ENCODE measurements around the gene ELMOD3. TPM values are rescaled to one million over a fixed set of nuclear protein-coding genes. Genes with fewer than 3 reads are reported as not detected.

The ELMOD3 gene
- total RNA-seq, 1 donor from 2014 or later: 18.0 TPM

DNA sequence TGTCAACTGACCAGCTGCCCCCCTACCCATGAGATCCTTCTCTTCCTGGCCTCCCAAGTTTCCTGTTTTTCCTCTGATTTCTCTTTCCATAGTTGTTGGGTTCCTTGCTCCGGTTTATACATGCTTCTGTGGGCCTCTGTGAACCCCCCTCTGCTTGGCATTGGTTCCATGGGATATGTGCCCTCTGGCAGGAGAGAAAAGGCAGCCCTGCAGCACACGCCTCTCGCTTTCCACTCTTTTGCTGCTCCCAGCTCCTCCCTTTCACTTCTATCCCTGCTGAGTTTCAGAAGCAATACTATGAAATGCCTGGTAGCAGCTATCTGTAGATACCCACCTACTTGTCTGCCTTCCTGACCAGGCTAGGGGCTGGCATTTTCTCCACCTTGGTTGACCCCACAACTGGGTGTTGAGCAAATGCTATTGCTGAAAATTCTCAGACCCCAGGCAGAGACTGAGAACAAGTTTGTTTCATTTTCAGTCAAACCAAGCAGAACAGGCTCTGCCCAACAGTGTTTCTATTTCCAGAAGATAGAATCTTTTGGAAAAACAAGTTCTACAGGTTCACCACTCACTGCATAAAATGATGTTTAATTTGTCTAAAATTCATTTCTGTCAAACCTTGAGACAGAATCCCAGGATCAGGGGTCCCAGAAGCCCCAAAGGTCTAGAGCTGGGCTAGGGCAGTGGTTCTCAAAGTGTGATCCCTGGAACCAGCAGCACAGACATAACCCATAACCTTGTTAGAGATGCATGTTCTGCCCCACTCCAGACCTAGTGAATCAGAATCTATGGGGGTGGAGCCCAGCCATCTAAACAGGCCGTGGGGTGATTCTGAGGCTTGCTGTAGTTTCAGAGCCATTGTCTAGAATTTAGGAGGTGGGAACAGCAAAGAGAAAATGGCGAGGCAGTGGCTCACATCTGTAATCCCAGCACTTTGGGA lies 42.2 kb downstream of the ELMOD3 start:
- H3K4me1 Mint-ChIP-seq (ENCODE audit: low read depth, unreplicated experiment): no peaks in the 10 kb centered on the region
- H3K27ac Mint-ChIP-seq (ENCODE audit: unreplicated experiment): no peak overlapping the region
- peaks cover 5% of the 10 kb centered on the region for H3K27me3 Mint-ChIP-seq (ENCODE audit: unreplicated experiment)
- no peak overlapping the region for H3K4me3 Mint-ChIP-seq (ENCODE audit: unreplicated experiment)
- H3K36me3 Mint-ChIP-seq (ENCODE audit: unreplicated experiment): peaks cover 6% of the 10 kb centered on the region
- no peak for DNase-seq
- TF ChIP-seq, protein P1, sequence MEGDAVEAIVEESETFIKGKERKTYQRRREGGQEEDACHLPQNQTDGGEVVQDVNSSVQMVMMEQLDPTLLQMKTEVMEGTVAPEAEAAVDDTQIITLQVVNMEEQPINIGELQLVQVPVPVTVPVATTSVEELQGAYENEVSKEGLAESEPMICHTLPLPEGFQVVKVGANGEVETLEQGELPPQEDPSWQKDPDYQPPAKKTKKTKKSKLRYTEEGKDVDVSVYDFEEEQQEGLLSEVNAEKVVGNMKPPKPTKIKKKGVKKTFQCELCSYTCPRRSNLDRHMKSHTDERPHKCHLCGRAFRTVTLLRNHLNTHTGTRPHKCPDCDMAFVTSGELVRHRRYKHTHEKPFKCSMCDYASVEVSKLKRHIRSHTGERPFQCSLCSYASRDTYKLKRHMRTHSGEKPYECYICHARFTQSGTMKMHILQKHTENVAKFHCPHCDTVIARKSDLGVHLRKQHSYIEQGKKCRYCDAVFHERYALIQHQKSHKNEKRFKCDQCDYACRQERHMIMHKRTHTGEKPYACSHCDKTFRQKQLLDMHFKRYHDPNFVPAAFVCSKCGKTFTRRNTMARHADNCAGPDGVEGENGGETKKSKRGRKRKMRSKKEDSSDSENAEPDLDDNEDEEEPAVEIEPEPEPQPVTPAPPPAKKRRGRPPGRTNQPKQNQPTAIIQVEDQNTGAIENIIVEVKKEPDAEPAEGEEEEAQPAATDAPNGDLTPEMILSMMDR (IDR thresholded peaks at IDR 0.05; ENCODE audit: partially characterized antibody, unreplicated experiment): no peak
- peaks cover 1% of the 10 kb centered on the region for H3K9me3 Mint-ChIP-seq (ENCODE audit: unreplicated experiment)

DNA sequence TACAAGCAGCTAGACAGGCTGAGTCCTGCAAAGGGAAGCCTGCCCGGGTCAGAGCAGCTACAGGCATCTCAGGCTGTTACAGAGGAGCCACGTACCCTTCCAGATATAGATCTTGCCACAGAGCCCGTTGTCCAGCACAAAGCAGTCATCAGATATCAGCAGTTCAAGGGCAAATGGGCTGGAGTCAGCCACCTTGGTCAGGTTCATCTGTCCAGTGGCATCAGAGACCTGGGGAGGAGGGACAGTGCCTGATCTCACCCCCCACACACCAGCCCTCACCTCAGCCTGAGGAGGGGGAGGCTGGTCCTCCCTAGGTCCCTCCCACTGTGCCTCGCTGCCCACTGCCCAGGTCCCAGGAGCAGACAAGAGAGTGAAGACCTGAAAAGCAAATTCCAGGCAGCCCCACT lies 43.4 kb downstream of the ELMOD3 start:
- H3K4me3 Mint-ChIP-seq (ENCODE audit: unreplicated experiment): no peak overlapping the region
- peaks cover 5% of the 10 kb centered on the region for H3K27me3 Mint-ChIP-seq (ENCODE audit: unreplicated experiment)
- peaks cover 1% of the 10 kb centered on the region for H3K9me3 Mint-ChIP-seq (ENCODE audit: unreplicated experiment)
- H3K27ac Mint-ChIP-seq (ENCODE audit: unreplicated experiment): no peak overlapping the region
- peaks cover 6% of the 10 kb centered on the region for H3K36me3 Mint-ChIP-seq (ENCODE audit: unreplicated experiment)
- DNase-seq: no peak
- no peaks in the 10 kb centered on the region for H3K4me1 Mint-ChIP-seq (ENCODE audit: low read depth, unreplicated experiment)
- TF ChIP-seq, protein P1 (IDR thresholded peaks at IDR 0.05; ENCODE audit: partially characterized antibody, unreplicated experiment): no peak

DNA sequence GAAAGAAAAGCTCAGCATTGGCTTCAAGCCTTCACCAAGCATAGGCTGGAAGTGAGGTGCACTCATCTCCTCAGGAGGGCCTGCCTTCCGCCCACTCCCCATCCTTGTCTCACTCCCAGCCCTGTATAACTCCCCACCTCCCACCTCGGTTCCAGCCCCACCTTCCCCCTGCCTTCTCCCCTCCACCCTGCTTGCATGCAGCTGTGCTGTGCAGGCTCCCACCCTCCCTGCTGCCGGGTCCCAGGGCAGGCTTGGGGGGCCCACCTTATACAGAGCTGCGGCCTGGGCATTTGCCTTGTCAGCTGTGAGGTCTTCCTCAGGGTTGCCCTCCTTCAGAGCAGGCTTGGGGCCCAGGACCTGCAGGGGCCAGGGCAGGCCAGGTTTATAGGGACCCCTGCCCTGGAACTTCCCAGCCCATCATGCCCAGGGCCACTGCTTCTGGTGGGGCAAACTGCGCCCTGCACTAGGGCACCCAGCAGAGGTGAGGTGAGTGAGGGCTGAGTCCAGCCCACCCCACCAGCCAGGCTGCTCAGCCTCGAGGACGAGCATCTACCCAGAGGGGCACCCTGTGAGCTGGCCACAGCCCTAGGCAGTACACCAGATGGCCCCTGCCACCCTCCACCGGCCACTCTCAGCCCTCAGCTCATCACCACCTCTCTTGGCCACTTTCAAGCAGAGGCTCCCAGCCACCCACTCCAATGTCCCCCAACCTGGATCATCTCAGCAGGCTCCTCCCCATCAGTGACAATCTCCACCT lies 44.0 kb downstream of the ELMOD3 start:
- peaks cover 1% of the 10 kb centered on the region for H3K9me3 Mint-ChIP-seq (ENCODE audit: unreplicated experiment)
- no peaks in the 10 kb centered on the region for H3K4me1 Mint-ChIP-seq (ENCODE audit: low read depth, unreplicated experiment)
- H3K27ac Mint-ChIP-seq (ENCODE audit: unreplicated experiment): no peak overlapping the region
- peaks cover 5% of the 10 kb centered on the region for H3K27me3 Mint-ChIP-seq (ENCODE audit: unreplicated experiment)
- TF ChIP-seq, protein P1 (IDR thresholded peaks at IDR 0.05; ENCODE audit: partially characterized antibody, unreplicated experiment): no peak
- peaks cover 11% of the 10 kb centered on the region for H3K36me3 Mint-ChIP-seq (ENCODE audit: unreplicated experiment)
- no peak overlapping the region for H3K4me3 Mint-ChIP-seq (ENCODE audit: unreplicated experiment)
- DNase-seq: no peak

DNA sequence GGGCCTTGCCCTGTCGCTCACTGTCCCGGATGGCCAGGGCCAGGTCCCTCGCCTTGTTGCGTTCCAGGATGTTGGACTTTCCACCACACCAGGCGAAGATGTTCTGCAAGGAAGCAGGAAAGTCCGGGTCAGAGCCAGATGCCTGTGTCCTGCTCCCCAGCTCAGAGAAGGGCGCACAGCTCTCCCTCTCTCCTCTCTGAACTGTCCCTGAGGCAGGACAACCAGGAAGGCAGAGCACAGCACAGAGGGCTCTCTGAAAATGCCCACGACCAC lies 44.5 kb downstream of the ELMOD3 start:
- H3K27me3 Mint-ChIP-seq (ENCODE audit: unreplicated experiment): peaks cover 5% of the 10 kb centered on the region
- no peak overlapping the region for H3K27ac Mint-ChIP-seq (ENCODE audit: unreplicated experiment)
- no peaks in the 10 kb centered on the region for H3K4me1 Mint-ChIP-seq (ENCODE audit: low read depth, unreplicated experiment)
- peaks cover 11% of the 10 kb centered on the region for H3K36me3 Mint-ChIP-seq (ENCODE audit: unreplicated experiment)
- no peak overlapping the region for H3K4me3 Mint-ChIP-seq (ENCODE audit: unreplicated experiment)
- H3K9me3 Mint-ChIP-seq (ENCODE audit: unreplicated experiment): peaks cover 1% of the 10 kb centered on the region
- DNase-seq: no peak
- TF ChIP-seq, protein P1 (IDR thresholded peaks at IDR 0.05; ENCODE audit: partially characterized antibody, unreplicated experiment): no peak

DNA sequence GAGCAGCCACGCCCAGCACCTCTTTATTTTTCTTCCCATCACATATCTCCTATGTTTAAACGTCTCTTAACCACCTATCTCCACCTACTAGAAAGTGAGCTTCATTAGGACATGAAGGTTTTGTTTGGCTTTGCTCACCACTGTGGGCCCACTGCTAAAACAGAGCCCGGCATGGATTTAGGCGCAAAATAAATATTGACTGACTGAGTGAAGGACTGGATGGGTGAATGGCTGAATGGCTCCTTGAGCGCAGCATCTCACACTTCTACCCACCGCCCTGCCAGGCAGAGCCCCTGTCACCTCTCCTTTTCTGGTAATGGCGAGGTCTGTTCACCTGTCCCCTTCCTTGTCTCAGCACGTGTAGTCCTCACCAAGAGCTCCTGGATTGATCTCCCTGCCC lies 45.5 kb downstream of the ELMOD3 start:
- TF ChIP-seq, protein P1 (IDR thresholded peaks at IDR 0.05; ENCODE audit: partially characterized antibody, unreplicated experiment): no peak
- H3K4me1 Mint-ChIP-seq (ENCODE audit: low read depth, unreplicated experiment): peaks cover 1% of the 10 kb centered on the region
- DNase-seq: no peak
- peaks cover 1% of the 10 kb centered on the region for H3K9me3 Mint-ChIP-seq (ENCODE audit: unreplicated experiment)
- peaks cover 11% of the 10 kb centered on the region for H3K36me3 Mint-ChIP-seq (ENCODE audit: unreplicated experiment)
- peaks cover 5% of the 10 kb centered on the region for H3K27me3 Mint-ChIP-seq (ENCODE audit: unreplicated experiment)
- no peak overlapping the region for H3K4me3 Mint-ChIP-seq (ENCODE audit: unreplicated experiment)
- no peak overlapping the region for H3K27ac Mint-ChIP-seq (ENCODE audit: unreplicated experiment)
